Activated T-helper 1 cell treated with anti-CD3 and anti-CD28 coated beads, Interleukin-12 subunit alpha, Interleukin-12 subunit beta, Interleukin-2, Interleukin-4 antibody, amounts not matched to agents 30 ng/mL and 10 ng/mL and 1 ng/mL, durations not matched to agents 14 hours and 24 hours and 36 hours (primary cell): ENCODE measurements around the gene KIAA1328. TPM values are rescaled to one million over a fixed set of nuclear protein-coding genes. Genes with fewer than 3 reads are reported as not detected.

Experiments used
- DNase-seq: peaks from one replicate; pipeline ENCODE4 v3.0.0; 2021; ENCODE audit warnings: low spot score
- H3K27ac Mint-ChIP-seq: one replicate; pipeline ENCODE4 v1.8.0; 2021; ENCODE audit warnings: mild to moderate bottlenecking, mixed read lengths
- H3K27me3 Mint-ChIP-seq: one replicate; pipeline ENCODE4 v1.8.0; 2022; ENCODE audit warnings: mild to moderate bottlenecking, moderate library complexity, mixed read lengths; ENCODE audit not compliant: insufficient read depth
- H3K36me3 Mint-ChIP-seq: one replicate; pipeline ENCODE4 v1.8.0; 2021; ENCODE audit warnings: low read depth, mixed read lengths
- H3K4me1 Mint-ChIP-seq: one replicate; pipeline ENCODE4 v1.8.0; 2021; ENCODE audit warnings: low read depth, mixed read lengths
- H3K4me3 Mint-ChIP-seq: one replicate; pipeline ENCODE4 v1.8.0; 2021; ENCODE audit warnings: mild to moderate bottlenecking, moderate library complexity, mixed read lengths
- H3K9me3 Mint-ChIP-seq: one replicate; pipeline ENCODE4 v1.8.0; 2021; ENCODE audit warnings: mixed read lengths
- intact Hi-C: fragments of 100-400 bp; cut with micrococcal nuclease; formaldehyde crosslinking; loops from one replicate; pipeline ENCODE4 v1.15.1; 2024
- total RNA-seq: library from RNA; stranded (reverse); gene quantifications from 2 replicates; pipeline ENCODE4 v1.2.3, GENCODE V29; 2022

KIAA1328 gene
- total RNA-seq, 1 donor from 2014 or later = 6.7 TPM

- Mint-ChIP-seq H3K36me3 (no peaks in the 10 kb centered on the region), H3K9me3 (no peaks in the 10 kb centered on the region), H3K4me3 (no peak overlapping the region), H3K4me1 (no peaks in the 10 kb centered on the region), H3K27ac (no peak overlapping the region), H3K27me3 (no peaks in the 10 kb centered on the region)
- DNase-seq = no peak
- intact Hi-C loops = no loop called here
Measured at GRCh38 chr18:37184209-37184868, 355.4 kb downstream of the KIAA1328 start.

- no peaks in the 10 kb centered on the region for H3K4me1 Mint-ChIP-seq
- intact Hi-C loops = no loop called here
- DNase-seq = no peak
- no peaks in the 10 kb centered on the region for H3K36me3 Mint-ChIP-seq
- H3K9me3 Mint-ChIP-seq = no peaks in the 10 kb centered on the region
- no peak overlapping the region for H3K27ac Mint-ChIP-seq
- H3K27me3 Mint-ChIP-seq = no peaks in the 10 kb centered on the region
- no peak overlapping the region for H3K4me3 Mint-ChIP-seq
Measured at GRCh38 chr18:37188016-37188791, 359.3 kb downstream of the KIAA1328 start.

- DNase-seq = no peak
- Mint-ChIP-seq H3K36me3 (no peaks in the 10 kb centered on the region), H3K27ac (no peak overlapping the region), H3K4me1 (no peaks in the 10 kb centered on the region), H3K9me3 (peaks cover 16% of the 10 kb centered on the region), H3K27me3 (no peaks in the 10 kb centered on the region), H3K4me3 (no peak overlapping the region)
- intact Hi-C loops = no loop called here
Measured at GRCh38 chr18:37199741-37200140, 370.8 kb downstream of the KIAA1328 start.

DNA sequence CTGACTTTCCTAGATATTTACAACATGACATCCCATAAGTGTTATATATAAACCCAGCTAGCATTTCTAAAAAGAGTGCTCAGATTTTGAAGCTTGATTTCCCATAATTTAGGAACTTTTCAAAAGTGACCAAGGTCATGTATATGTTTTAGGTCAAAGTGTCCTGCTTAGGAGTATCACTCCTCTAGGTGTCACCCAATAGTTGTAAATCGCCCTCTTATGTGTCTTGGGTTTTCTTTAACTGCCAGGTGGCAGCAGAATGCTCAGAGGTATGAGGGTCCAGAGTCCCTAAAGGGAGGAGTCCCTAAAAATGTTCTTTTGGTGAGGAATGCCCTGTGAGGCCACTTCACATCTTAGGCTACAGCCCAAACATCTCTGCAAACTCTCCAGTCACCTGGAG lies 378.4 kb downstream of the KIAA1328 start:
- no peak for DNase-seq
- H3K27ac Mint-ChIP-seq = no peak overlapping the region
- peaks cover 3% of the 10 kb centered on the region for H3K9me3 Mint-ChIP-seq
- H3K27me3 Mint-ChIP-seq = no peaks in the 10 kb centered on the region
- no peak overlapping the region for H3K4me3 Mint-ChIP-seq
- H3K4me1 Mint-ChIP-seq = no peaks in the 10 kb centered on the region
- intact Hi-C loops = no loop called here
- no peaks in the 10 kb centered on the region for H3K36me3 Mint-ChIP-seq

DNA sequence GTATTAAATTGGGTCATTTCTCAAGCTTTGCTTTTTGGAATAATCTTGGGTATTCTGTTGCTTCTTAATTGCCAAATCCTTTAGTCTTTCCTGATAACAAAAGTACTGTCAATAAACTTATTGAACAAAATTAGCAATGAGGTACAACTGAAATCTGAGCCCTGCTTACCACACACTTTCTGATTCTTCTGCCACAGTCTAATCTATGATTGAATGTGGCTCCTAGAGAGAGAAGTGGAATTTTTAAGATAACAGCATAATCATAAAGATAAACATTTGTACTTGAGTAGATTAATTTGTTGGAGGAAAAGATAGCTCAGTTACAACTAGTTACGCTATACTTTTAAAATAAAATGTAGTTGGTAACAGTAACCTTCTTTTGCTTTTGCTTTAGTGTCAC lies 381.9 kb downstream of the KIAA1328 start:
- intact Hi-C loops = no loop called here
- Mint-ChIP-seq H3K4me3 (no peak overlapping the region), H3K36me3 (no peaks in the 10 kb centered on the region), H3K4me1 (no peaks in the 10 kb centered on the region), H3K9me3 (peaks cover 3% of the 10 kb centered on the region), H3K27me3 (no peaks in the 10 kb centered on the region), H3K27ac (no peak overlapping the region)
- DNase-seq = no peak

DNA sequence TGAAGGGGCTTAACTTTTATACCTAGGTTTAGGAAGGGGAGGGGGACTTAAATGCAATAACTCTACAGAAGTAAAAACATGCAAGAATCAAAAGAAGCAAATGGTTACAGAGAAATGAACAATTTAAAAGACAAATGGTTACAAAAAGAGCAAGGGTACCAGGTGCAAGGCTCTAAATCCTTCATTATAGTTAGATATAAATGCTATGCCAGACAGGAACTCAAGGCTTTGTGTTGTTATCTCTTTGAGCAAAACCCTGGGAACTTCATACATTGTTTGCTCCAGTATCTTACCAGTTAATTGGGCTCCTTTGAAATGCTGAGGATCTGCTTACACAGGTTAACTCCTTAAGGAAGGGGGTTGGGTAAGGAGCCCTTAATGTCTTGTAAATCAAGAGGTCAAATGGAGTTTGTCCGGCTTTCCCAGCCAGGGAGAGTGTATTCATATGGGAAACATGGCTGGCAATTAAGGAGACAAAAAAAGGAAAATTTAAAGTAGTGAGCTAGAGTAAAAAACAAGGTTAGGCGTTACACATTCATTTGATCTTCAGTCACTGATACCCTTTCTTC lies 389.2 kb downstream of the KIAA1328 start:
- intact Hi-C loops = no loop called here
- DNase-seq = no peak

DNA sequence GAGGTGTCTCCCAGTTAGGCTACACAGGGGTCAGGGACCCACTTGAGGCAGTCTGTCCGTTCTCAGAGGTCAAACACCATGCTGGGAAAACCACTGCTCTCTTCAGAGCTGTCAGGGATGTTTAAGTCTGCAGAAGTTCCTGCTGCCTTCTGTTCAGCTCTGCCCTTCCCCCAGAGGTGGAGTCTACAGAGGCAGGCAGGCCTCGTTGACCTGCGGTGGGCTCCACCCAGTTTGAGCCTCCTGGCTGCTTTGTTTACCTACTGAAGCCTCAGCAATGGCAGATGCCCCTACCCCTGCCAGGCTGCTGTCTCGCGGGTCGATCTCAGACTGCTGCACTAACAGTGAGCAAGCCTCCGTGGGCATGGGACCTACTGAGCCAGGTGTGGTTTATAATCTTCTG lies 390.3 kb downstream of the KIAA1328 start:
- peaks cover 6% of the 10 kb centered on the region for H3K9me3 Mint-ChIP-seq
- no peak for DNase-seq
- no peaks in the 10 kb centered on the region for H3K4me1 Mint-ChIP-seq
- no peaks in the 10 kb centered on the region for H3K27me3 Mint-ChIP-seq
- no peaks in the 10 kb centered on the region for H3K36me3 Mint-ChIP-seq
- intact Hi-C loops = no loop called here
- H3K4me3 Mint-ChIP-seq = no peak overlapping the region
- no peak overlapping the region for H3K27ac Mint-ChIP-seq

More for the DNA sequence above, 389.2 kb downstream of the KIAA1328 start:
- Mint-ChIP-seq H3K27ac (no peak overlapping the region), H3K9me3 (peaks cover 9% of the 10 kb centered on the region), H3K36me3 (no peaks in the 10 kb centered on the region), H3K4me3 (no peak overlapping the region), H3K27me3 (no peaks in the 10 kb centered on the region), H3K4me1 (no peaks in the 10 kb centered on the region)

GRCh38 chr18:37222354-37222998 lies 393.5 kb downstream of the KIAA1328 start:
- Mint-ChIP-seq H3K4me1 (no peaks in the 10 kb centered on the region), H3K9me3 (no peaks in the 10 kb centered on the region), H3K27ac (no peak overlapping the region), H3K4me3 (no peak overlapping the region), H3K27me3 (no peaks in the 10 kb centered on the region), H3K36me3 (no peaks in the 10 kb centered on the region)
- intact Hi-C loops = no loop called here
- DNase-seq = no peak

- Mint-ChIP-seq H3K9me3 (no peaks in the 10 kb centered on the region), H3K4me3 (no peak overlapping the region), H3K27me3 (no peaks in the 10 kb centered on the region), H3K27ac (no peak overlapping the region), H3K4me1 (no peaks in the 10 kb centered on the region), H3K36me3 (no peaks in the 10 kb centered on the region)
- intact Hi-C loops = no loop called here
- DNase-seq = no peak
Measured at GRCh38 chr18:37222999-37223378, 394.1 kb downstream of the KIAA1328 start.

DNA sequence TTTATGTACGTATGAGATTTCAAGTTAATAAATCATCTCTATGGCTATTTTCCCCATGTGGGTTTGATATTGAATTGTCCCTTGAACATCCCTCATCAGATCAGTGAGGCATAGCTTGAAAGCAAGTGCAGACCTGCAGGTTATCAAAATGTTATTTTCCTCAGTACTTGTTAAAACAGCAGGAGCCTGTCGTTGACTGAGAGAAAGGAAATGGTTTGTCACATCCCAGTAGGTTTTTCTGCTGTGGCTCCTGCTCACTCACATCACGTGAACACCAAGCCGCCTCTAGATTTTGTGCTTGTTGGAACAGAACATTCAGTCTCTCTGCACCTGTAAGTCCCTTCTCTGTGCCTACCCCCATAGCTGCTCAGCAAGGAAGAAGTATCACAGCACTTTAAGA lies 396.4 kb downstream of the KIAA1328 start:
- no peaks in the 10 kb centered on the region for H3K27me3 Mint-ChIP-seq
- no peaks in the 10 kb centered on the region for H3K9me3 Mint-ChIP-seq
- DNase-seq = no peak
- intact Hi-C loops = no loop called here
- no peak overlapping the region for H3K4me3 Mint-ChIP-seq
- no peaks in the 10 kb centered on the region for H3K36me3 Mint-ChIP-seq
- no peaks in the 10 kb centered on the region for H3K4me1 Mint-ChIP-seq
- H3K27ac Mint-ChIP-seq = no peak overlapping the region

DNA sequence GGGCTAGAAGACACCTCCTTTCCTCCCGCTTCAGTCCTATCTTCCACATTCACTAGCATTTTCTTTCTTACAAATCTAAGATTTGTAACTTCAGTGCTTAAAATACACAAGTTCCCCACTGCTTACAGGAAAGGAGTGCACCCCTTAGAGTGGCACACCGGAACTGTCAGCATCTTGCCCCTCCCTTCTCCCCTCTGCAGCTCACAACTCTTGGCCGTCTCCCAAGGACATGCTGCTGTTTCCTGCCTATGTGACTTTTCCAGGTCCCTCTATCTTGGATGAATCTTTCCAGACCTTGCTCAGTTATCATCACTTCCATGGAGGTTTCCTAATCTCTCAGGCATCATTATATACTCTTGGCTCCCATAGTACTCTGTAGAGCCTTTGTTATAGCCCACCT lies 401.8 kb downstream of the KIAA1328 start:
- H3K36me3 Mint-ChIP-seq = no peaks in the 10 kb centered on the region
- H3K4me1 Mint-ChIP-seq = no peaks in the 10 kb centered on the region
- no peak overlapping the region for H3K4me3 Mint-ChIP-seq
- H3K27me3 Mint-ChIP-seq = no peaks in the 10 kb centered on the region
- no peaks in the 10 kb centered on the region for H3K9me3 Mint-ChIP-seq
- no peak for DNase-seq
- no peak overlapping the region for H3K27ac Mint-ChIP-seq
- intact Hi-C loops = no loop called here

DNA sequence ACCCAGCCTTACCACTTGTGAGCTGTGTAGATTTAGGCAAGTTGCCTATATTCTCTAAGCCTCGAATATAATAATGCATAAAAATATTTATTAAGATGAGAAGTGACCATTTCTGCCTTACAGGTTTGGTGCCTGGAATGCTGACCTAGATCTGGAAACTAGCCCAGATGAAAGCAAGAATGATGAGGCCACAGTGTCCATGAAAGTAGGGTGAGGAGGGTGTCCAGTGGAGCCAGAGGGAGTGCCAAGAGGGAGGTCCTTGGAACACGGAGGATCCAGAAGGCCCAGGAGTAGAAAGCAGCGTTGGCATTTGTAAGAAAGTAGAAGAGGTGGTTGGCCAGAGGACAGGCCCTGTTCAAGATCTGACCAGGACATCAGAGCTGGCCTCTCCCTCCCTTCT lies 402.3 kb downstream of the KIAA1328 start:
- DNase-seq = no peak
- intact Hi-C loops = no loop called here

DNA sequence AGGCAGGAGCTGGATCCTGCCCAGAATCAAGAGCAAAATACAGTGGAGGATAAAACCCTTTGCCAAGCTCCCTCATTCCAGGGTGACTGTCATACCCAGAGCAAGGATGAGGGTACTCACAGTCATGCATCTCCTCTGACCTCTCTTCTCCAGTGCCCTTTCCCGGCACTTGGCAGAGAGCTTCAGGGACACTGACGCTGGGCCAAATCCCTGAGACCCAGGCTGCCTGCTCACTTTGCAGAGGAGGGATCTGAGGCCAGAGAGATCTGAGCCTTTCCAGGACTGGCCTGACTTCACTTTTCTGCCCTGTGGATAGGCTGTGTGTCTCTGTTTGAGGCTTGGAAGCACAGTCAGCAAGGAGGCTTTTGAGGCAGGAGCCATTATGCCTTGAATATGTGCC lies 406.7 kb downstream of the KIAA1328 start:
- Mint-ChIP-seq H3K4me1 (no peaks in the 10 kb centered on the region), H3K27ac (no peak overlapping the region), H3K9me3 (no peaks in the 10 kb centered on the region), H3K36me3 (no peaks in the 10 kb centered on the region), H3K27me3 (peaks cover 5% of the 10 kb centered on the region), H3K4me3 (no peak overlapping the region)
- no peak for DNase-seq
- intact Hi-C loops = no loop called here

More for the DNA sequence above, 402.3 kb downstream of the KIAA1328 start:
- H3K27ac Mint-ChIP-seq = no peak overlapping the region
- no peaks in the 10 kb centered on the region for H3K9me3 Mint-ChIP-seq
- no peaks in the 10 kb centered on the region for H3K27me3 Mint-ChIP-seq
- H3K36me3 Mint-ChIP-seq = no peaks in the 10 kb centered on the region
- no peak overlapping the region for H3K4me3 Mint-ChIP-seq
- no peaks in the 10 kb centered on the region for H3K4me1 Mint-ChIP-seq
